Kidney tubule cell (primary cell): ENCODE data around the gene ELK4.

Source experiments
- DNase-seq: peaks from one replicate; pipeline ENCODE4 v3.0.0-alpha.2; 2018; ENCODE audit warnings: low spot score

The ELK4 gene

GRCh38 chr1:205630241-205630640, 1.6 kb downstream of the ELK4 start:
- DNase-seq, result peak; percentile 69

DNA sequence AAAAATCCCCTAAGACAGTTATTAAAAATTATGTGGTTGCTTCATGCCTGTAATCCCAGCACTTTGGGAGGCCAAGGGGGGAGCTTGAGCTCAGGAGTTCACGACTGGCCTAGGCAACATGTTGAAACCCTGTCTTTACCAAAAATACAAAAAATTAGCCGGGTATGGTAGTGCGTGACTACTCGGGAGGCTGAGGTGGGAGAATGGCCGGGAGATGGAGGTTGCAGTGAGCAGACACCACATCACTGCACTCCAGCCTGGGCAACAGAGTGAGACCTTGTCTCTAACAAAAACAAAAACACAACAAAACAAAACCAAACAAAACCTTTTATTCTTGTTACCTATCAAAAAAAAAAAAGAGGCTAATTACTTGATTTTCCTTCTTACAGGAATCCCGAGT, 2.1 kb downstream of the ELK4 start:
- peak; percentile 28 for DNase-seq

DNA sequence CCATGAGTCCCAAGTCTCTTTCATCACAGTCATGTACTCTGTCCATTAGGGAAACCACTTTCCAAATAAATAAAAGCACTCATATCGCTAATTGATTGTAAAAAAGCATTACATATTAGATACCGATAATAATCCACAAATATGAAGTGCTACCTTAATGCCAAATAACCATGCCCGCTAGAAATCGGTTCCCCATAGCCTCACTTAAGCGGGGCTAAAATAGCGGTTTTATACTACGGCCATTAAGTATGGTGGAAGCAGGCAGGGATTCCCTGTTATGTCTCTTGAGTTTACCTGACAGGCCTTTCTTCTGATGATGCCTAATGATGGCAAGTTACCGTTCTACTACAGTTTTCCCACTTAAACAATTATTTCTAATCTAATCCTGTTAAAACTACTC, 3.9 kb downstream of the ELK4 start:
- DNase-seq, result no peak

GRCh38 chr1:205626216-205626615, 5.6 kb downstream of the ELK4 start:
- DNase-seq, result no peak

DNA sequence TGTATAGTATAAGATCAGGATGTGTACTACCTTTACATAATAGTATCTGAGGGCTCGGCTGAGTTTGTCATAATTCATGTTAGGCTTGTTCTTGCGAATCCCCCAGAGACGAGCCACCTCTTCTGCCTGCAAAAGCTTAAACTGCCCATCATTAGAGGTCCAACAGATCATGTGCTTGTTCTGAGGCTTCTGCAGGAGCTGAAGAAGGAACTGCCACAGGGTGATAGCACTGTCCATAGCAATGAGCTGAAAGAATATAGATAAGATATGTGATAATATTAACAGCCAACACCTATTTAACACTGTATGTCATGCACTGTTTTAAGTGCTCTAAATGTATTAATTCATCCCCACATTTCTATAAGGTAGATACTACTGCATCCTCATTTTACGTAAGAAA, 8.2 kb downstream of the ELK4 start:
- no peak for DNase-seq

DNA sequence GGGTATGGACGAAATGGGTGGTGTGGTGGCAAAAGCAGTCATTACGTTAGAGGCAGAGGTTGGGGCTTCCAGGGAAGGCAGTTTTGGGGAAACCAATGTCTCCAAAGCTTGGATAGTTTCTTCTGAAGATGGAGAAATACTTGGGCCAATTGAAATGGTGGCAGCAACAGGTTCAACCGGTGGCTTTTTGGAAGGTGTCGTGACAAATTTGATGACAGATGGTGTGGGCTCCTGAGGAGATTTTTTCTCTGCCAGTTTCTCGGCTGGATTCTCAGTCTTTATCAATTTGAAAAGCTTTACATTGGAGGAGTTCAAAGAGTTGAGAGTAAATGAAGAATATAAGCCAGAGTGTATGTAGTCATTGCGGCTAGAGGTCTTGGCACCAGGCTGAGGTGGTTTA, 11.5 kb downstream of the ELK4 start:
- DNase-seq, result no peak

GRCh38 chr1:205619376-205619775, 12.4 kb downstream of the ELK4 start:
- peak; percentile 40 for DNase-seq

DNA sequence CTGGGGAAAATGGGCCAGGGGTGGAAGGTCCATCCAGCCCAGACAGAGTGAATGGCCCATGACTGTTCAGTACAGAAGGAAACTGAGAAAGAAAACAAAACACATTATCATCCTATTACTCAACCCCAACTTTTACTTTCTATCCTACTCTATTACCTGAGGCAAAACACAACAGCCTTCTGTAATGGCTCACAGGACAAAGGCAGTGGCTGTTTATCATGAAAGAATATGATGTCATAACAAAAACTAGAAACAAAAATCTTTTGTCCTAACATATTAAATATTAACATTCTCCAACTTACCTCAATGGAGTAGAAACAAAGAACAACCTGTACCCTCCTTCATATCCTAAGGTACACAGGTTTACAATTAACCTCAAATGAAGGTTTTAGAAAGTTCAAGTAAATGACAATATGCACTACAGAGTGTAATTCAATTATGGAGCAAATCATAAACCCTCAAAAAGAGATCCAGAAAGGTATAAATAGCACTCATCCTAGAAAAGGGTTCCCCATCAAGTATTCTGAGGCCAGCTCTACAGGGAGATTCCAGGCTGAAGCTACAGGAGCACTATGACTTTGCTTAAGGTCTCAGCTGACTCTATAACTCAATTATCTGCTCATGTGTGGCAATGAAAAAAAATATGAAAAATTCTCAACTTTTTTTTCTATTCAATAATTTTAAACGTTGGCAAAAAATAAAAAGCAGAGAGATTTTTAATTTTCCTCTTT, 15.1 kb downstream of the ELK4 start:
- peak; percentile 80 for DNase-seq

GRCh38 chr1:205615789-205616188, 16.0 kb downstream of the ELK4 start:
- DNase-seq, result no peak

DNA sequence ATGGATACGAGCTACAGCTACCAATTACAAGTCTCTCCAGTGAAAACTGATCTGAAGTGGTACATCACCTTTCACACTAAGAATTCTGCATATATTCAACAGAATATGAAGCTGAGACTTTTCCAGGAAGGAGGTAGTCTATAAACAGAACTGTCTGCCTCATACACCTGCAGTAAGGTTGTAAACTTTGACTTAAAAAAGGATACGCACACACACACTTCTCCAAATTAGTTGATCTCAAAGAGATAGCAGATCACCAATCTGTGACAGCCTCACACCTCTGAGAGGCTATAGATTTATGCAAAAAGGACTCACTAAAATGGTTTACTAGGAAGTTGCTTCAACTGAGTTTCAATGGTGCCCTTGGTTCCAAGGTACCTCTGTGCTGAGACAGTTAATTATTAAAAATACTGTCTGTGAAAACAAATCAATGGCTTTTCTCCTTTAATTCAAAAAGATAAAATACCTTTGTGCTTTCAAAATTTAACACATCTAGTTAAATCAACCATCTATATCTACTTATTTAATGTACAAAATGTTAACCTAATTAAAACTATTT, 17.9 kb downstream of the ELK4 start:
- DNase-seq, result no peak

- no peak for DNase-seq
Measured at GRCh38 chr1:205612556-205612955, 19.3 kb downstream of the ELK4 start.

- DNase-seq, result no peak
Measured at GRCh38 chr1:205612104-205612503, 19.7 kb downstream of the ELK4 start.

- DNase-seq, result peak; percentile 42
Measured at GRCh38 chr1:205610901-205611466, 20.8 kb downstream of the ELK4 start.

GRCh38 chr1:205610036-205610435, 21.8 kb downstream of the ELK4 start:
- peak; percentile 58 for DNase-seq

DNA sequence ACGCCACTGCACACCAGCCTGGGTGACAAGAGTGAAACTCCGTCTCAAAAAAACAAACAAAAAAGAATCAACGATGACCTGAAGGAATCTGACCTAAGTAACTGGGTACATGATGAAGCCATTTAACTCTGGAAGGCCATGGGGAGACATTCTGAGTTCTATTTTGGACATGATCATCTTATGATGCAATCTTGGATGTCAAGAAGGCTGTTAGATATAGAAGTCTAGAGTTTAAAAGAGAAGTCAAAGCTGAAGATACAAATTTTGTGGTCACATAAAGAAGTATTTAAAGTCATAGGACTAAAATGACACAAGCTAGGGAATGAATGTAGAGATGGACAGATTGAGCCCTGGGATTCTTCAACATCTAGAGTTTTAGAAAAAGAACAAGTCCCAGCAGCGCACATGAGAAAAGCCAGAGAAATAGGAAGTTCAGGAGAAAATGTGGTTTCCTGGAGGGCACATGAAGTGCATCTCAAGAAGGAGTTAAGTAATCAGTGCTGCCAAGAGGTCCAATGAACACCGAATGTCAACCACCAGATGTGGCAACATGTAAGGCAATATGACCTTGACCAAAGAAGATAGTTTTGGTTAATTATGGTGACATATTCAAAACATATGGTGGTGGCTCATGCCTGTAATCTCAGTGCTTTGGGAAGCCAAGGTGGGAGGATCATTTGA, 26.8 kb downstream of the ELK4 start:
- no peak for DNase-seq

DNA sequence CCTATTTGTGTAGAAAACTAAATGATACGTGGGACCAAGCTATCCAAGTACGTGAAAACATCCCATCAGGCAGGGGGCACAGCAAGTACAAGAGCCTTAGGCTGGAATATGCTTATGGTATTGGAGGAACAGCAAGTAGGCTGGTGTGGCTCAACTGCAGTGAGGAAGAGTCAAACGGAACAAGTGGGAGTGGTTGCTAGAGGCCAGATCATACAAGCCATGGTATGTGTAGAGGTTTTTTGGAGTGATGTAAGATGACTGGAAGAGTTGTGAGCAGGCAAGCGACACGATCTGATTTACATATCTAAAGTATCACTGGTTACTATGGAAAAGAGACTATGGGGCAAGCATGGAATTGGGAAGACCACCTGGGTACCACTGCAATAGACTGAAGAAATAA, 27.8 kb downstream of the ELK4 start:
- DNase-seq, result no peak

GRCh38 chr1:205601205-205601604, 30.6 kb downstream of the ELK4 start:
- peak; percentile 91 for DNase-seq

DNA sequence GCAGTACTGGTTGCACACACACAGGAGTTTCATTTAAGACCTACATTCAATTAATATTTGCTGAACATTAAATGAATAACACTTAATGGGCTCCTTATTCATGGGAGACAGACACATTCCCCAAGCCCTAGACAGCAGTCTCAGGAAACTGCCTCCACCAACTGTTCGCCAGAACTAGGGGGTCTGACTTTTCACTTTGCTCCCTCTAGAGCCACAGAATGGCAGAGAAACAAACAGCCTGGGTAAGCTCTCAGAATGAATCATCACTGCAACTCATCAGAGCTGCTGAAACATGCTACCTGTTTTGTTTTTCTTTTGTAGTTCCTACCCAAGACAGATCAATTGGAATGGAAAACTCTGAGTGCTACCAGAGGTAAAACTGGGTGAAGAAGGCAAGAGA, 31.7 kb downstream of the ELK4 start:
- DNase-seq, result peak; percentile 89

DNA sequence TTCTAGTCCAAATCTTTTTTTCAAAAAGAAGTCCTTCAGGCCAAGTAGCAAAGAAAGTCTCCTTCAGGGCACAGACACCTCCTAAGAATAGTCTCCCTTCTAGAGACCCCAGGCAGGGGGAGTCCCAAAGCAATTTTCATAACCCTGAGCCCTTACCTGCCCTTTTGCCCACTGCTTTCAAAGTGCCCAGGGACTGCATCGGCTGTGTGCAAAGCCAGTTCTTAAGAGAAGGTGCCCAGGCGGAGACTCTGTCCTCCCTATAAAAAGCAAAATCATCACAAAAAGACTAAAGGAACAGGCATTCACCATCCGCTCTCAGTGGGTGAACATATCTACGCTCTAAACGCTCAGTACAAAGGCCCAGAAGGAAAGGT, 32.2 kb downstream of the ELK4 start:
- no peak for DNase-seq

GRCh38 chr1:205598841-205599668, 32.8 kb downstream of the ELK4 start:
- peak; percentile 80 for DNase-seq

DNA sequence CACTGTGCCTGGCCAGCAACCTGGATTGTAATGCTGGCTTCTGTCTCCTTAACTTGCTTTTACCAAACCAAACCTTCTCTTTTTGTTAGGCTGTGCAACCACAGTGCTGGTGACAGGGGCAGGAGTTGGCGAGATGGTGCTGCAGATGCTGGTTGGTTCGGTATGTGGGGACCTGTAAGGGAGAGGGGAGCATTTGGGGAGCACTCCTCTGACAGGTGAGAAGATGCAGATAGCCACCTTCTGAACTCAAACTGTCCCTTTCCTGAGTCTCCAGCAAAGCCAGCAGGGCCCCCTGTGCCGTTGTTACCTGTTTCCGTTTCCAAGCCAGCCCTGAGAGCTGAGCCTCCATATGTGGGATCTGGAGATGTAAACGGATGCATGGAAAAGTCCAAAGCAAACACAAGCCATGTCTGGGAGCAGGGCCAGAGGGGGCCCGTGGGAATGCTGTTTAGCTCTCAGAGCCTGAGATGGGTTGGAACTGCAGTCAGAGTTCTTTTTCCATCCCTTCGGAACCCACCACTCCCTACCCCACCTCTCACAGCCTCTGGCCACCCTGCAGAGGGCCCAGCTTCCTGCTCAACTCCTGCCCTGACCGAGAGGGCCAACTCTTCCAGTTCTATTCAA, 34.0 kb downstream of the ELK4 start:
- DNase-seq, result no peak

DNA sequence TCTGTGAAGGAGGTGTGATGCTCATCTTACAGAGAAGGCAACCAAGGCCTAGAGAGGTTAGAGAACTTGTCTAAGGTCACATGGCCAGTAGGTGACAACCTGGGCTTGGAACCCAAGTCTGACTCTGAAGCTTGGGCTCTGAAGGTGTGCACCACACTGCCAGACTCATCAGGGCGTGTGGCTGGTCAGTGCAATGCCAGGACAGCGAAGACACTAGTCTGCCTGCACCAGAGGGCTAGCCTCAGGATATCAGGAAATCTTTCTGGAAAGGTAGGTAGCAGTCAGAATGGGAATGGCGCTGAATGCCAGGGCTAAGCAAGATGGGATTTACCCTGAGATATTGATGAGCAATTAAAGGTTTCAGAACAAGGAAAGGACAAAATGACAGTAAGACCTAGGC, 34.9 kb downstream of the ELK4 start:
- DNase-seq, result no peak
